Thoracic aorta (tissue), 2 donors: ENCODE results near the gene DUSP22. TPM values are rescaled to one million over a fixed set of nuclear protein-coding genes. Genes with fewer than 3 reads are reported as not detected.

Source experiments
- ATAC-seq: fragments of 150-250 bp; one replicate; pipeline ENCODE4 v1.8.0; 2017; ENCODE audit warnings: low read depth; ENCODE audit not compliant: insufficient number of reproducible peaks, low FRiP score
- DNase-seq: peaks from one replicate; pipeline ENCODE4 v3.0.0-alpha.2; 2020; ENCODE audit warnings: low spot score
- H3K27ac ChIP-seq, 2 donors: fragments of 200-600 bp; sonication (generic); 1 replicate in 1 of 2; 2 replicates in 1 of 2; pipeline ENCODE4 v1.5.1; 2016; ENCODE audit warnings: mild to moderate bottlenecking in 2 of 2, moderate library complexity in 2 of 2
- H3K27me3 ChIP-seq: fragments of 200-600 bp; sonication (generic); replicated peaks from 2 replicates; pipeline ENCODE4 v1.6.0; 2016; ENCODE audit warnings: mild to moderate bottlenecking; ENCODE audit not compliant: insufficient read depth
- H3K36me3 ChIP-seq: fragments of 200-600 bp; sonication (generic); one replicate; pipeline ENCODE4 v1.5.1; 2016
- H3K4me1 ChIP-seq, 2 donors: fragments of 200-600 bp; sonication (generic); 1 replicate in 1 of 2; 2 replicates in 1 of 2; pipeline versions ENCODE4 v1.5.1 to v1.6.0; 2016; ENCODE audit warnings: low read depth in 2 of 2, mild to moderate bottlenecking in 1 of 2; ENCODE audit not compliant: control insufficient read depth in 1 of 2
- H3K4me3 ChIP-seq: fragments of 200-600 bp; sonication (generic); 2 replicates; pipeline ENCODE4 v1.5.1; 2016; ENCODE audit warnings: mild to moderate bottlenecking
- H3K9me3 ChIP-seq: fragments of 200-600 bp; sonication (generic); 2 replicates; pipeline ENCODE4 v1.5.1; 2016
- CTCF ChIP-seq: fragments of 200-600 bp; sonication (generic); IDR thresholded peaks from one replicate; pipeline ENCODE4 v1.5.1; 2019; ENCODE audit warnings: antibody characterized with exemption
- total RNA-seq, 2 donors: library from RNA; depleted of rRNA; stranded (reverse); fragments of >200 nt; gene quantifications; one replicate each; pipeline versions ENCODE4 v1.1.0 to v1.2.3, GENCODE V29; 2016

DUSP22 gene
- total RNA-seq, 2 donors from 2014 or later, result 49.0 to 74.6 TPM

GRCh38 chr6:320351-321157, 28.3 kb downstream of the DUSP22 start:
- H3K9me3 ChIP-seq, result no peaks in the 10 kb centered on the region
- H3K36me3 ChIP-seq, result no peaks in the 10 kb centered on the region
- H3K27ac ChIP-seq, result no peak overlapping the region
- DNase-seq (no peak), ATAC-seq (no peak)
- H3K4me3 ChIP-seq, result no peak overlapping the region
- no peak for TF ChIP-seq CTCF
- H3K27me3 ChIP-seq, result no peaks in the 10 kb centered on the region
- H3K4me1 ChIP-seq, result peaks cover 0 to 5% of the 10 kb centered on the region in 2 donors

- H3K27ac ChIP-seq, result no peak overlapping the region
- no peak for DNase-seq
- no peaks in the 10 kb centered on the region for H3K27me3 ChIP-seq
Measured at GRCh38 chr6:321158-321438, 28.8 kb downstream of the DUSP22 start.

GRCh38 chr6:321536-322258, 29.4 kb downstream of the DUSP22 start:
- Histone ChIP-seq H3K27me3 (no peaks in the 10 kb centered on the region), H3K4me3 (no peak overlapping the region), H3K36me3 (no peaks in the 10 kb centered on the region), H3K4me1 (no peaks in the 10 kb centered on the region), H3K27ac (no peak overlapping the region), H3K9me3 (no peaks in the 10 kb centered on the region)
- no peak for ATAC-seq
- TF ChIP-seq CTCF, result no peak
- no peak for DNase-seq

More at GRCh38 chr6:321158-321438, 28.8 kb downstream of the DUSP22 start:
- H3K4me3 ChIP-seq, result no peak overlapping the region
- no peaks in the 10 kb centered on the region for H3K36me3 ChIP-seq
- ATAC-seq, result no peak
- no peaks in the 10 kb centered on the region for H3K4me1 ChIP-seq
- no peak for TF ChIP-seq CTCF
- H3K9me3 ChIP-seq, result no peaks in the 10 kb centered on the region

GRCh38 chr6:322259-322930, 30.1 kb downstream of the DUSP22 start:
- no peak for TF ChIP-seq CTCF
- DNase-seq (no peak), ATAC-seq (no peak)
- no peaks in the 10 kb centered on the region for H3K9me3 ChIP-seq
- no peak overlapping the region for H3K27ac ChIP-seq
- H3K4me3 ChIP-seq, result no peak overlapping the region
- H3K27me3 ChIP-seq, result no peaks in the 10 kb centered on the region
- no peaks in the 10 kb centered on the region for H3K36me3 ChIP-seq
- peaks cover 2 to 4% of the 10 kb centered on the region in 2 donors for H3K4me1 ChIP-seq
